HG02759 (cell line): ENCODE results near the gene RAD51B.
"Not testable (repeated sequence)": the region's sequence is repeated elsewhere in the genome, so short reads cannot be mapped to it uniquely, and the experiment has no call there.

Experiments
- ATAC-seq: cut with Tn5 transposase; IDR thresholded peaks from one replicate; pipeline ENCODE4 v1.9.1; 2021; ENCODE audit warnings: mild to moderate bottlenecking, moderate library complexity; ENCODE audit not compliant: unreplicated experiment

The RAD51B gene

DNA sequence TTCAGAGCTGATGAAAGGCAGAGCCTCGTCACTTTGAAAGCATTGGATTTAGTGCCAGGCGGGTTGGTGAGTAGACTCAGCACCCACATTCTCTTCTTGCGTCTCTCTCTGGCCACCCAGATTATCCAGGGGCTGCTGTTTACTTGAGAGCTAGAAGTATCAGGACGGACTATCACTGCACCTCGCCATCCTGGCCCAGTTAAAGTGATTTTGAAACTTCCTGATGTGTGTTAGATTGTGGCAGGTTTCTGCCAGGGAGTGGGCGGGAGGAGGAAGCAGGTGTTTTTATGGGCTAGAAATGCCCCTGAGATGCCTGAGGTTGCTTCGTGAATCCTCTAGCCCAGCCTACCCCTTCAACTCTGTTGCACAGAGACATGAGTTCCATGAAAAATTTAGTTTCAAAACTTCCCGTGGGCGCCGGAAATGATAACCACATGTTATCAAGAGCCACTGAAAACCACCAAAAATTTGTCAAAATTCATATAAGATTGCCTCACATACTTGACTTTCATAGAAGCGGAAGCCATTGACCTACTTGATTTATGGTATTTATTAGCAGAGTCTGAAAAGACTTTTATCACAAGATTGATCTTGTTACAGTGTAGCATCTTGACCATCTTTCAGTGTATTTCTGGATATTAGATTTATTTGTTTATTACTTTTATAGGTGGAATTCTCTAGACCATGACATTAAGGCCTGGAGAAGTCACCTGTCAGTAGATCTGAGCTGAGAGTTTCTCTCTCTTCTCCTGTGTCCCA lies 466.0 kb downstream of the RAD51B start:
- peak; percentile 40 for ATAC-seq

DNA sequence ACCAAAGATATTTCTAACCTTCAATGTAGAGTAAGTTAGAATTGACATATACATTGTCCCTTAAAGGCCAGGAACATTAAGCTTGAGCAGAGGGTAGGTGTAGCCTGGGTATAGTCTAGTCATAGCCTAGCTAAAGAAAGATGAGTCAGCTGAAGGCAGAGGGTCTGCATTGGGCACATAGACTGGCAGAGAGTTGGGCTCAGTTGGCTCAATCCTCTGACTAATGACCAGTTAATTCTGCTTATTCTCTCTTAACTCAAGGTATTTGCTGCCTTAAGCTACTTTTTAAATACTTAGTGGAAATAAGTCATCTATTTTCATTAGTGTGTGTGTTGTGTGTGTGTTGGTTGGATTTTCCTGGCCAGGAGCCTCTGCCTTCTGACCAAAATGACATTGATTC lies 467.1 kb downstream of the RAD51B start:
- no peak for ATAC-seq

DNA sequence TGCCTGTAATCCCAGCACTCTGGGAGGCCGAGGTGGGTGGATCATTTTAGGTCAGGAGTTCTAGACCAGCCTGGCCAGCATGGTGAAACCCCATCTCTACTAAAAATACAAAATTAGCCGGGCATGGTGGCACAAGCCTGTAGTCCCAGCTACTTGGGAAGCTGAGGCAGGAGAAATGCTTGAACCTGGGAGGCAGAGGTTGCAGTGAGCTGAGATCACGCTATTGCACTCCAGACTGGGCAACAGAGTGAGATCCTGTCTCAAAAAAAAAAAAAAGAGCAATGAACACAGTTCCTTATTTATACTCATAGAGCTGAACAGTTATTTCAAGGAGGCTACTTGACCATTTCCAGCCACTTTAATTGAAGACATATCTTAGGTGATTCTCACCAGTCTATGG lies 469.9 kb downstream of the RAD51B start:
- ATAC-seq = not testable (repeated sequence)

DNA sequence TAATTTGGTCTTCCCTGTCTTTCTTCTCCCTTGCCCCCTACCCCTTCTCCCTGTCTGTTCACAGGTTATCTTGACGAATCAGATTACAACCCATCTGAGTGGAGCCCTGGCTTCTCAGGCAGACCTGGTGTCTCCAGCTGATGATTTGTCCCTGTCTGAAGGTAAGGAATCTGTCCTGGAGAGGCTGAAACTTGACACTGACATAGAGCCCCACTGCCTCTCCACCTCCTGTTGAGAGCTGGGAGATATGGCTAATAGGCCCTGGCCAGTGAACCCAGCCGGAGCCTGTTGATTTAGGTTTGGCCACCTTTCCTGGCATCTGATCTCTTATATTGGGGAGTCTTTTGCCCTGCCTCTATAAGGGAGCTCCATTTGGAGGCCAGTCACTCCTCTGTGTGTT lies 472.2 kb downstream of the RAD51B start:
- no peak for ATAC-seq

DNA sequence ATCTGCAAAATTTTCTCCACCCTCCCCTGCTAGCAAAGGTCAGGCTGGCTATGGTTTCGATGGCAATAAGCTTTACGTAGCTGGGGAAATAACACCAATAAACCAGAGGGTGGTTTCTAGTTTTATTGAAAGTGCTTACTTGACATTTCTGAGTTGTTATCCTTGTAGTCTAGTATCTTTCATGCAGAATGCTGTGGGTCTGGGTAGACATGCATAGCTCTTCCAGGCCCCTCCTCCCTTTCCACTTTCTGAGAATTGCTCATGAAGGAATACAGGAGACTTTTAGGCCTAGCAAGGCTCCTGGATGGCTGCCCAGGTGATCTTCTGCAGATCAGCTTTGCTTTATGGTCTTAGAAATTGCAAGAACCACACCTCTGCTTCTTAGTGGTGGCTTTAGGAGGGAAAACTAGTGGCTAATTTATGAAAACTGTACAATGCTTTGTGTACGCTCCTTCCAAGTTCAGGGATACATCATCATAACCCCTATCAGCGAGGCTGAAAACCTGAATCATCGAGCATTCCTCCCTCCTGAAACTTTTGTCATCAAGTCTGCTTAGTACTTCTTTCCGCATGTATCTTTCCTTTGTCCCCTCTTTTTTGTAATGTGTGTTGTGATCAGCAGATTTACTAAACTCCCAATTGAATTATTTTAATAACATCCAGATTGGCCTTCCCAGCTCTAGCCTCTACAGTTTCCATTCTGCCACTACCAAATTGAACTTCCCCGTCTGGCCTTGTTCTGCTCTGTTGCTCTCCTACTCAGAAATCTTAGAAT lies 473.0 kb downstream of the RAD51B start:
- no peak for ATAC-seq

DNA sequence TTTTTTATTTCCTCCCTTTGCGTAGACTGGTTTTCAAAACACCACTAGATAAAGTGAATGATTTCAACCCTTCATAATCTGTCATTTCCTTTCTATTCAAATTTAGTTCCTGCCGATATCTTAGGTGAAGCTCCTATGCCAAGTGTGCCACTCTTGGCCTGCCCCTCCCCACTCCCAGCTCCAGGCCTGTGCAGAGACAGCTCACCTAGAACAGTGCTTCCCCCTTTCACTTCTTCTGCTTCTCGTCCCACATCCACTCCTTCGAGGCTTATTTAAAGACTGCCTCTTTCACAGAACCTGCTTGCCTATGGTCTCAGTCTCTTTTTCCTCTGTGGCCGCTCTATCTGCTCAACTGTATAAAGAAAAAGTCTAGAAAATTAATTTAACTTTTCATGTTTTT lies 473.8 kb downstream of the RAD51B start:
- ATAC-seq = no peak

DNA sequence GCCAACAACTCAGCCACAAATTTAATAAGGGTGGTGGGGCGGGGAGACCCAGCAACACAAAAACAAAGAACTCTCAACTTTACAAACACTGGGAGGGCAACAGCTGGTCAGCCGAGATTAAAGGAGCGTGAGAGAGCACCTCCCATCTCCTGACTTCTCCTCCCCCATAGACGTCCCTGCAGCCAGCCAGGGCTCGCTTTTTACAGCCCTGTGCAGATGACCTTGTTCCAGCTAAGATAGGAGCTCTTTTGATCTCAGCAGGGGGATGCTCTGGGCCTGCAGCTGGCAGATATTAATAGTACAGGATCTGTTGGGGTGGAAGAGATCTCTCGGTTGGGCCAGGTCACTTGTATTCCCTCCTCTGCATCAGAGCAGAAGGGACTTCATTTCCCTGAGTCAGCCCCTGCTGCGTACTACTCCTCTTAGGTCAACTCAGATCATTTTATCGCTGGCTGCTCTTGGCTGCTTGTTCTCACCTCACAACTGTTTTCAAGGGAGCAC lies 475.8 kb downstream of the RAD51B start:
- no peak for ATAC-seq

DNA sequence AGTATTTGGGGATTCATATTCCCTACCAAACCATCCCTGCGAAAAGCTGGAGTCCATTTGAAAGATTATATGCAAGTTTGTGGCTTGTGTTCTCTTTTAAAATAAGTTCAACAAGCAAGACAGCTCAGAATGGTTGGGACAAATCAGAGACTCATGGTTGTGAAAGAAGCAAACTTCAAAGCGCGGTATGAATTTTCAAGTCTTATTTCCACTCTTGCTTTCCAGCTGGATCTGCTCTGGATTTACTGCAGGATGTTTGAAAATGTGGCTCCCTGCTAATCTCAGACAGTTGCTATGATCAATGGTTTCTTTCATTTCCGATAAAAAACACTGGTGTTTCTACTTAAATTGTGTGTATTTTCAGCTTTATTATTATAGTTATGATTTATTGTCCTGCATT lies 477.5 kb downstream of the RAD51B start:
- ATAC-seq = no peak

DNA sequence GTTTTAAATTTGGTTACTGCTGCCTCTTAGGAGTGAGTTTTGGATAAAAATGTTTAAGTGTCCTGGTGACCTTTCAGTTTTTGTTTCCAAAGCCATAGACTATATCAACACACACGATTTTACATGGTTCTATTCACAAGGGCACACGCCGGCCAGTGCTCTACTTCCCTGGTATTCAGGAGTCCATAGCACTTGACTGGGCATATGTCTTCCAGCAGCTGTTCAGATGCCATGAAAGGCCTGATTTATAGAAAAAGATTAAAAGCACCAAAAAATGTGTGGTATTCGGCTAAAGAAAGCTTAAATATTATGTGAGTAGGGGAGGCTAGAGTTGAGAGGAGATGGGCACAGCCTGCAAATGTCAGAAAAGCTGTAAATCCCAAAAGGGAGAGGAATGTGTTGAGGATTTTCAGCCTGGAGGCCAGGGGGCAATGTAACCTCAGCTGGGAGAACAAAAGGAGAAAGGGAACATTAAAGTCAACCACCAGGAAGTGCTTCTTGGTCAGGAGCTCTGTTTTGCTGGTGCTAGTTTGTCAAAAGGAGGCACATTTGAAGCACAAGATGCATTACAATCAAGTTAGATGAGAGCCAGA lies 478.4 kb downstream of the RAD51B start:
- ATAC-seq = no peak

DNA sequence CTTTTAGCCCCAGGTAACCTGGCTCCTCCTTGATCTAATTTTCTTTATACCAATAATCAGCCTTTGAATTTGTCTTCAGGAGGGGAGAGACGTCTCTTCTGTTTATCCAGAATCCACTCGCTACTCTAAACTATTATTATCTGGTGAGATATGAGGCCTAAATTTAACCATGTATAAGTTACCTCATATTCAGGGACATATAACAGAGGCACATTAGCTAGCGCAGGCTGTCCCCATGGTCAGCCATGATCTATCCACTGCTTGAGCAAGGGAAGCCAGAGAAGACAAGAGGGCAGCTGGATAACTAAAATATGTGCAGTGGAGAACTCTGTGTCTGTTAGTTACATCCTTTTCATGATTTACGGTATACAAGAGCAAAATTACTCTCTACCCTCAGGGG lies 481.0 kb downstream of the RAD51B start:
- ATAC-seq = no peak

DNA sequence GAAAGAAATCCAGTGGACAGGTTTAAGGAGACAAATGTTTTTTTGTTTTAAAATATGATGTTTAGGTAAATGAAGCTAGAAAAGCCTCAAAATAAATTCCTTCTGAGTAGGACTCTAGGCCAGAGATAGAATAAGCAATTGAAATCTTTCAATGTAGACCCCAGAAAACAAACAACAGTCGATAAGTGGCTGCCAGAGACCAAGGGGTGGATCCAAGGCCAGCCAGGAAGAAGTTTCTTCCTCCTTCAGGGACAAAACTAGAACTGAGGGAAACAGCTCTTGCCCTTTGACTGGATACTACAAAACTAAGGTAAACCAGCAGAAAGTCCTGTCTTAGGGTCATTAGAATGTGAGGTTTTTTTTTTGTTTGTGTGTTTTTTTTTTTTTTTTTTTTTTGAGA lies 481.6 kb downstream of the RAD51B start:
- no peak for ATAC-seq

DNA sequence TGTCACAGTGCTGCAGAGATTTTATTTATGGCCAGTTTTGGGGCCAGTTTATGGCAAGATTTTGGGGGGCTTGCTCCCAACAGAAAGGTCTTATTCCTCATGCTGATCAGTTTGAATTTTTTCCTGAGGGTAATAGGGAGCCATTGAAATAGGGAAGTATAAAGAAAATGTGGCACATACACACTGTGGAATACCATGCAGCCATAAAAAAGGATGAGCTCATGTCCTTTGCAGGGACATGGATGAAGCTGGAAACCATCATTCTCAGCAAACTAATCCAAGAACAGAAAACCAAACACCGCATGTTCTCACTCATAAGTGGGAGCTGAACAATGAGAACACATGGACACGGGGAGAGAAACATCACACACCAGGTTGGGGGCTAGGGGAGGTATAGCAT lies 483.4 kb downstream of the RAD51B start:
- not testable (repeated sequence) for ATAC-seq

DNA sequence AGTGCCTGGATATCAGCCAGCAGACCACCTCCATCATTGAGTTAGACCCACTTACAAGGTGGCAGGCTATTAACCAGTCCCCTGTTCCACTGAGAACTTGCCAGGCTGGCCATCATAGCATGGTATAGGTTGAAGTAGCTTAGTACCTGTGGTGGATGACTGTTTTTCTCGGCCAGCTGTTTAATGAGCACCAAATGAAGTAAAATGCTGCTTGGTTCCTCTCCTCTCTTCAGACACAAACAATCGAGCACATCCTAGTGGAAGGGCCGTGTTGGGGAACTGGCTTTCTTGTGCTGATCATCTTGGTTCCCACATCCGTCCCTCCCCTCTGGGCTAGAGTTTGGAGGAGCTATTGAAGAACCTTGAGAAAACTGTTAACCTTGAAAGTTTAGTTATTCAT lies 486.2 kb downstream of the RAD51B start:
- peak; percentile 29 for ATAC-seq

DNA sequence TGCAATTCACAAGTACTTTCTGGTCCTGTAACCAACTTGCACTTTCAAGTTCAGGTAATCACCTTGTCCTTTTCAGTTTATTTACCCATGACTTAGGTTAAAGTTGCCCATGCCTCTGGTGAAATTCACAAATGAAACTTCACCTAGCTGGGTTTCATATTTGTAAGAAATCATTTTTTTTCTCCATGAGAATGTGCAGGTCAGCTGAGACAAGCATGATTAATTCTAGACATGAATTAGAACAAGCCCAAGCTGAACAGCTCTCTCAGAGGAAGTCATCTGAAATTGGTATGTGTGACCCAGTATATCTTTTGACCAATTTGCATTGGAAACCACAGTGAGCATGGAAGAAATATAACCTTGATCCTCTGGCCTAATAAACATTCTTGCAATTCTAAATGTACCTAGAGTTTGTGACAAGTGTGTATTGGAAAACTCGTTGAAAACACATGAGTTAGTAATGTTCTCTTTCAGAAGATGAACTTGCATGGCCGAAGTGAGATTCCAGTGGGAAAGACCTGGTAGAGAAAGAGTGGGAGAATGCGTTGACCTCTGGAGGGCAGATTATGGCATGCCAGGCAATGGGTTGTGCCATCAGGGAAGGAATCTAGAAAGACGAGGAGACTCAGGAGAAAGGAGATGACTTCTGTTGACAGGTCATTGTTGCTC lies 486.8 kb downstream of the RAD51B start:
- ATAC-seq = peak; percentile 77

DNA sequence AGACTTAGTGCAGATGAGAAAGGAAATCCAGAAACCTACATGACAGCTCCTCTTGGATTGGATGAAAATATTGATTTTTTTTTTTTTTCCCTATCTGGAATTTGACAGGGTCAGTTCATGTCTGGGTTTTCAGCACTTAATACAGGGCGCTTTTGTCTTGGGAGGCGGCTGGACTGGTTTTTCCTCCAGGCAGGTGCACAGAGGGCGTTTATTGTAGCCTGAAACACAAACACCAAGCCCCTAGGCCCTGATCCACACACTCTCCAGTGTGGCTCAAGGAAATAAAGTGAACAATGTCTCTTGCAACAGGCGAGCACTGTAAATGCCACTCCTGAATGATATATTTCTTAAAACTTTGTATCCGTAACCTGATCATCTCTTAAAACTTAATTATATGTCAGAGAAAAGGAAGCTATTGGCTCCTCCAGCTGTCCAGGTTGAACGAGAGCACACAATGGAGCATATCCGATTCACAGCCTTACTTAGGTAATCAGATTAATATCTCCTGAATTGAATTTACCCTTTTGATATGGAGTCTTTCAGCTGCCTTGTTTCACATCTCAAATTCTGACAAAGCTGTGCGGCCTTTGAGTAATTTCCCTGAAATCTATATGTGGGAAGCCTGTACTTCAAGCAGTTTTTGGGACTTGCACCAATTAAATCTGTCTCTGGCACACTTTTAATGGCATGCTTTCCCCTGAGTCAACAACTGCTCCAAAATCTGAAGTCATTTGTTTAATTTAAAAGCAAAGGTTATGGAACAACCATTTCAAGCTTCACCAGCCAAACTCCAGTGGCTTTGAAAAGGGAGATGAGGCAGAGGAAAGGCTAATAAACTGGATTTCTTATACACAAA lies 487.6 kb downstream of the RAD51B start:
- no peak for ATAC-seq

DNA sequence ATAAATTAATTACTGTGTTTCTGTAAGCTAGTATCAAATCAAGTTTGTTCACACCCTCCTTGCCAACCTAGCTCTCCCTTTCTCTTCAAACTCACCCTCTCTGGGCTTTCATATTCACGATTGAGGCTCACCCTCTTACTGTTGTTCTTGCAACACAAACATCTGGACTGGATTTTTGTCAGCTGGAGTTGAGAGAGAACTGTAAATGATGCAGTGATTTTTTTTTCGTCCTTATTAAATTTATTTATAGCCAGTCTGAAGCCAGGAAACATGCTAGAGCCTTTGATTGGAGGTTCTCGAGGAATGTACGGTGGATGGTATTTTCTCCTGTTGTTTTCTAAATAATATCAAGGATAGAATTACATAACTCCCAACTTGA lies 488.2 kb downstream of the RAD51B start:
- no peak for ATAC-seq

DNA sequence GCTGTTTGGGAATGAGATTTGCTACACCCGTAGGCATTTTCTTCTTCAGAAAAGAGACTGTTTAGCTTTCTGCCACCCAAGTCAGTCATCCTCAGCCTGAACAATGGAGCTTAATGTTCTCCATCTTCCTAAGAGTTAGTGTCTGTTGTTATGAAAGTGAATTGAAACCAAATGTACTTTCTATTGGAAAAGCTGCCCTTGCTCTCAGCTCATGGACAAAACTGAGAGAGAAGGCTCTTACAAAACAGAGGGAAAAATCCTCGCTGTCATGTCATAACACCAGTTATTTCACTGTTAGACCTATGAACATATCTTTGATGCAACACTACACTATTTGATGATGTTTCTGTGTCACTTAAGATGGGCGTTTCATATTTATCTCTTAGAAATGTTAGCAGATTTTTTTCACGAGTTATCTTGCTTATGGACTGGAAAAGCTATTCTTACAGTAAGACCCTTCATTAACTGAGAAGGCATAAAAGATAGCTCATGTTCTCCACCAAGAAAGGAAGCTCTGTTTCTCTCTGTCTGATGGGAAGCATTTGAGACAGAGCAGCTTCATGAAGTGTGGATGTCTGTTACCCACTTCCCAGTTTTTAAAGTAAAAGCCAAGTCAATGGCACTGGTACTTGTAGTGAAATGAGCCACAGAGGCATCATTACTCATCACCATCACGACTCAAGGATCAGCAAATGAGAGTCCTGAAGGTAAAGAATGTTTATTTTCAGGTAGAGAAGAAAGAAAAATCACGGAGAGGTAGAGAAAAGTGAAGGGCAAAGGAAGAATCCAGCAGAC lies 489.3 kb downstream of the RAD51B start:
- no peak for ATAC-seq

DNA sequence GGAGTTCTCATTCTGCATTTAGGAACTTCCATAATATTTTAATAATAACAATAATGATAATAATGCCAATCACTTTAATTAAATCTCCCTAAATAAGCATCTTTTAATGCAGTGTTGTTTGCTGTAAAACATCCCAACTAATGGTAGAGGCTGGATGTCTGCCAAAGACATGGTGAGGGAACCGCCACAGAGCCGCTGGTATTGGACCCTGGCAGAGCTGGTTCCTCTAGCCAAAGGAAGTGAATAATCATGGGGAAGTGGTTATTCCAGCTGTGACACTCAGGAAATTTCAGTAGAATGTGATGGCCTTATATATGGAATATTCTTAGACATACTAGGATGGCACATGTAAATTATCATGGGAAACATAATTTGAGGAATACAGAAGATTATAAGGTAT lies 490.0 kb downstream of the RAD51B start:
- no peak for ATAC-seq

DNA sequence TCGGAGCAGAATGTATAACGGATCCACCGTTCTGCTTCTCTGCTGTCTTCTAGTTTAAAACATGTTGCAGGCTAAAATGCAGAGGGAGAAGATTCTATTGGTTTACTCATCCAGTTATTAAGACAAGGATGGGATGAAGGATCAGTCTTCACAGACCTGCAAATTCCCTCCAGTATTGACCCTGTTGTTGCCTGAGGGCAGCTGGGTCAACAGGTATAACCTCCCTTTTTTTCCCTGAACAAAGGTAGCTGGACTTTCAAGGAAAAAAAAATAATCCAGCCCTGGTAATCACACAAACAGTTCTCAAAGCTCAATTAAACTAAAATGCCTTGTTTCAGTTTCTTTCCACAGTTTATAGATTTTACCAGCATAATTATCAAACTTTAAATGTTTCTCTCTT lies 492.7 kb downstream of the RAD51B start:
- no peak for ATAC-seq
